ENCODE measurements around the gene AFF3. TPM values are rescaled to one million over a fixed set of nuclear protein-coding genes. Genes with fewer than 3 reads are reported as not detected.

Gene AFF3
- total and polyA plus RNA-seq, 2 of the 8 experiments (the other 6 are each of a cell fraction or from before 2014, with no cell fraction given), result 0.27 to 3.0 TPM

DNA sequence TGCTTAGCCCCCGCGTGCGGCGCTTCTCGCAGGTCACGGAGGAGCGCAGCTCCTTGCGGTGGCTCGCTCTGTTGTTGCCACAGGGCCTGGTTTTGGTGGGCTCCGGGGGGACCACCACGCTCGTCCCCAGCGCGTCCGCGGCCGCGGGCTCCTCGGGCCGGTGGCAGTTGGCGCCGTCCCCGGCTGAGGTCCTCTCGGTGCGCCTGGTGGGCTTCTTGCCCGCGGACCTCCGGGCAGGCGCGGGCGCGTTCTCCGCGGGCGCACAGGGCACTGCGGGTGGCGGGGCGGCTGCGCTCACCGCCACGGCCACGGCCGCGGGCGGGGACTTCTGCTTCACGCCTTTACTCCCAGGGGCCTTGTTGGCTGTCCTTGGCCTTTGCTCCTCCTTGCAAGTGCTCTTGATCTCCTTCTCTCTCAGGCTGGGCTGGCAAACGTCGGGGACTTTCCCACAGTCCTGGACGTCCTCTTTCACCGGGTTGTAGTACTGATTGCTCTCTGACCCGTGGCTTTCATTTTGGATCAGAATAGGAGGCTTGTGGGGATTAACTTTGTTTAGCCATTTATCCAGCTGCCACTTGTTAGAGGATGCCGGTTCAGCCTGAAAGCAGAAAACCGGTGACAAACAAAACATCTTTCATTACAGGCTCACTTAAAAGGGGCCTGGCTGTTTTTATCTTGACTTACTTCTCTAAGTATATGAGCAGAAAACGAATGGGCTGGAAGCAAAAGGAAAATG, 548.5 kb downstream of the AFF3 start:
- H3K4ac ChIP-seq (replicated peaks; ENCODE audit: insufficient read length, low read depth, low read length), result no peak overlapping the region
- no peak overlapping the region for H2BK15ac ChIP-seq (ENCODE audit: low read length)
- H3K79me1 ChIP-seq (ENCODE audit: low read depth, low read length), result no peaks in the 10 kb centered on the region
- H4K5ac ChIP-seq (ENCODE audit: insufficient read length, low read depth, low read length), result no peak overlapping the region
- H4K91ac ChIP-seq (replicated peaks; ENCODE audit: insufficient read length, low read length), result no peak overlapping the region
- no peaks in the 10 kb centered on the region for H3K27me3 ChIP-seq (replicated peaks in 1 of 4; ENCODE audit: control insufficient read depth in 3 of 4, extremely low read depth in 1 of 4, insufficient read depth in 3 of 4, low read length in 3 of 4)
- no peak overlapping the region for H2BK12ac ChIP-seq (ENCODE audit: low read depth, low read length)
- H2BK20ac ChIP-seq (ENCODE audit: low read length), result no peak overlapping the region
- no peak overlapping the region for H3K4me2 ChIP-seq (ENCODE audit: insufficient read depth in 1 of 2, low read depth in 2 of 2, low read length in 2 of 2)
- CTCF ChIA-PET (ENCODE audit: partially characterized antibody), result no interaction called here
- no peaks in the 10 kb centered on the region for H4K20me1 ChIP-seq (replicated peaks in 1 of 2; ENCODE audit: control insufficient read depth in 1 of 2, insufficient read depth in 2 of 2, low read length in 2 of 2)
- H2BK120ac ChIP-seq (replicated peaks; ENCODE audit: low read depth, low read length), result no peak overlapping the region
- H2AK5ac ChIP-seq (ENCODE audit: low read depth, low read length), result no peak overlapping the region
- no peak overlapping the region for H3K18ac ChIP-seq (ENCODE audit: extremely low read depth, low read length)
- H2AFZ ChIP-seq (ENCODE audit: low read length), result no peak overlapping the region
- H4K8ac ChIP-seq (ENCODE audit: extremely low read depth, insufficient read depth, low read length), result no peak overlapping the region
- H3K23ac ChIP-seq (ENCODE audit: insufficient read length), result no peak overlapping the region
- FAIRE-seq (no peak), DNase-seq (ENCODE audit: low read depth in 1 of 2, low spot score in 2 of 2) (no peak)
- POLR2A ChIA-PET (ENCODE audit: partially characterized antibody), result interaction anchor here (0.5 kb wide), 1 partner anchor 37 kb away, joined by 3 read pairs; no protein-coding TSS in a partner anchor
- no peak overlapping the region for H2BK5ac ChIP-seq (ENCODE audit: low read depth, low read length)
- no peak overlapping the region for H3K56ac ChIP-seq (replicated peaks; ENCODE audit: insufficient read length, low read depth, low read length)
- no peaks in the 10 kb centered on the region for H3K36me3 ChIP-seq (ENCODE audit: control insufficient read depth in 2 of 4, insufficient read depth in 4 of 4, low read length in 3 of 4)
- H3K9me3 ChIP-seq (ENCODE audit: insufficient read depth in 2 of 2, low read depth in 1 of 2, low read length in 1 of 2), result no peaks in the 10 kb centered on the region
- 94% methylated on average over 33 of the region's 54 CpGs; no CpG with 5 or more reads in 1 of the 2 experiments for WGBS, 2 experiments (ENCODE audit: extremely low coverage in 1 of 2, insufficient coverage in 1 of 2, insufficient read length in 1 of 2, insufficient replicate concordance in 2 of 2, low coverage in 1 of 2, low lambda C conversion rate in 2 of 2, missing lambda C conversion rate in 1 of 2)
- H3K4me1 ChIP-seq (replicated peaks in 1 of 4; ENCODE audit: control insufficient read depth in 3 of 4, insufficient read depth in 4 of 4, low read length in 3 of 4), result no peaks in the 10 kb centered on the region
- H3K27ac ChIP-seq (ENCODE audit: low read depth, low read length), result no peak overlapping the region
- H3K4me3 ChIP-seq (ENCODE audit: extremely low read depth in 1 of 4, insufficient read depth in 2 of 4, low read depth in 3 of 4, low read length in 4 of 4), result no peak overlapping the region
- H3K9ac ChIP-seq (replicated peaks in 1 of 4; ENCODE audit: extremely low read depth in 1 of 4, low read depth in 3 of 4, low read length in 3 of 4), result no peak overlapping the region
- no peaks in the 10 kb centered on the region for H3K79me2 ChIP-seq (ENCODE audit: control insufficient read depth in 1 of 2, insufficient read depth in 2 of 2, low read length in 2 of 2)
- H3K23me2 ChIP-seq (ENCODE audit: low read depth, low read length), result no peaks in the 10 kb centered on the region
- no peak overlapping the region for H3K14ac ChIP-seq (ENCODE audit: insufficient read length)
- TF ChIP-seq FOSL1 (IDR thresholded peaks at IDR 0.05; ENCODE audit: insufficient read depth, low read depth, low read length) (no peak), CEBPB (IDR thresholded peaks at IDR 0.05; ENCODE audit: low read depth, low read length) (no peak), EZH2 (IDR thresholded peaks at IDR 0.05; ENCODE audit: low read depth, low read length, severe bottlenecking) (no peak), HDAC2 (IDR thresholded peaks at IDR 0.05; ENCODE audit: borderline replicate concordance in 1 of 2, low read depth in 2 of 2, low read length in 2 of 2) (no peak), CTBP2 (IDR thresholded peaks at IDR 0.05; ENCODE audit: borderline replicate concordance, insufficient read depth, insufficient read length, low read length) (no peak), SAP30 (IDR thresholded peaks at IDR 0.05; ENCODE audit: insufficient read depth, insufficient replicate concordance, low read length) (no peak), YY1 (IDR thresholded peaks at IDR 0.05; ENCODE audit: low read depth, low read length) (no peak), KDM5A (IDR thresholded peaks at IDR 0.05; ENCODE audit: low read length) (no peak), RAD21 (IDR thresholded peaks at IDR 0.05 in 1 of 2, conservative IDR thresholded peaks at IDR 0.05 in 1 of 2; ENCODE audit: low read depth in 2 of 2, low read length in 2 of 2) (no peak), NANOG (IDR thresholded peaks at IDR 0.05; ENCODE audit: insufficient read depth, low read depth, low read length, poor library complexity, severe bottlenecking) (no peak), SP1 (IDR thresholded peaks at IDR 0.05; ENCODE audit: low read depth, low read length) (no peak), POU5F1 (IDR thresholded peaks at IDR 0.05; ENCODE audit: low read depth, low read length) (no peak)
